GM18867 (cell line): ENCODE results near the gene MBLAC2.

Experiments used
- ATAC-seq: cut with Tn5 transposase; IDR thresholded peaks from one replicate; pipeline ENCODE4 v1.9.1; 2021; ENCODE audit warnings: mild to moderate bottlenecking, moderate library complexity; ENCODE audit not compliant: unreplicated experiment

MBLAC2 gene

GRCh38 chr5:90474235-90475107, at the start of gene MBLAC2, which contains the start of gene POLR3G:
Gene MBLAC2, minus strand, starts transcription at chr5:90474771. Its CDS starts 479 bp downstream, at chr5:90474292.
Gene POLR3G, plus strand, starts transcription at chr5:90474864. Its CDS starts 10,704 bp downstream, at chr5:90485568.
- ATAC-seq, result peak; percentile 89

- no peak for ATAC-seq
Observed at GRCh38 chr5:90519081-90519480, 44.5 kb upstream of the MBLAC2 start.

GRCh38 chr5:90518661-90519060, 44.1 kb upstream of the MBLAC2 start:
- ATAC-seq, result no peak

DNA sequence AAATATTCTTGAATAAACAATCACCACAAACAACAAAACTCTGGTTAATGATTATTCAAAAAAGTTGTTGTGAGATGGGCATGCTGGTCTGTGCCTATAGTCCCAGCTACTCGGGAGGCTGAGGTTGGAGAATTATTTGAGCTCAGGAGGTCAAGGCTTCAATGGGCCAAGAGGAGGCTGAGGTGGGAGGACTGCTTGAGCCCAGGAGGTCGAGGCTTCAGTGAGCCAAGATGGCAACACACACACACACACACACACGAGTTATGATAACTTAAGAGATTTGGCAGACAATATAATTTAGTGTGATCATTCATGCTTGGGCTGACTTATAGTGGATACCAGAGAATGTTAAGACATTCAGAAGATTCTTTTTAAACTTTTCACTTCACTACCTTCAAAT, 39.9 kb upstream of the MBLAC2 start:
- ATAC-seq, result no peak

- ATAC-seq, result no peak
Observed at GRCh38 chr5:90510438-90510837, 35.9 kb upstream of the MBLAC2 start.

DNA sequence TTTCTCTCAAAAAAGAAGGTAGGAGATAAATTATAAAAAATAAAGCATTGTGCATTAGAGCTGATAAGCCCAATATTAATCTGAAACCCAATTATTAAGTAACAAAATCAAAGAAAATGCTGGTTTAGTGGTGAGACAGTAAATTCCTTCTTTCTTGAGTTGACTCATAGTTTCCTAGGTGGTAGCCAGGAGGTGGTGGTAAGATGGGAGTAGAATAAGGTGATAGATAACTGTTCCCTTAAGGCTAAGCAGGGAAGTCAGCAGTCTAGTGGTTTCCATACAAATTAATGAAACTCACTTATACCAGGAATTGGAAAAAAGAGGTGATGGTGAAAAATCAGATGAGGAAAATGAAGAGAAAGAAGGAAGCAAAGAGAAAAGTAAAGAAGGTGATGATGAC, 31.6 kb upstream of the MBLAC2 start:
- ATAC-seq, result no peak

- no peak for ATAC-seq
Observed at GRCh38 chr5:90504743-90505142, 30.2 kb upstream of the MBLAC2 start.

DNA sequence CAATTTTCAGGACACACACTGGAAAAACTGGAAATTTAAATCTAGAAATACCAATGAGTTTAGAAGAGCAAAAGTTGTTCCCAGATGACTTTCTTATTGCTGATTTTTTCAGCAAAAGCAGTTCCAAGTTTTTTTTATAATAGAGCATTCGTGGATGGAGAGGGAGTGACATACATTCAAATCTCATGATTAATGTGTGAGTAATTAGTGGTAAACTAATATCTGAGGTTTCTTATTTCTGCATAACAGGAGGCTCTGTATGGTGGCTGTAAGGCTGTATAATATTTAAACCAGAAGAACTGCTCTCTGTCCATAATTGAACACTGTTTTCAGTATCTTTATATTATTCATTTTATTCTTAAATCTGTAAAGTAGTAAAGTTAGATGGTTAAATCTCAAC, 29.0 kb upstream of the MBLAC2 start:
- ATAC-seq, result no peak

- ATAC-seq, result no peak
Observed at GRCh38 chr5:90495146-90495545, 20.6 kb upstream of the MBLAC2 start.

DNA sequence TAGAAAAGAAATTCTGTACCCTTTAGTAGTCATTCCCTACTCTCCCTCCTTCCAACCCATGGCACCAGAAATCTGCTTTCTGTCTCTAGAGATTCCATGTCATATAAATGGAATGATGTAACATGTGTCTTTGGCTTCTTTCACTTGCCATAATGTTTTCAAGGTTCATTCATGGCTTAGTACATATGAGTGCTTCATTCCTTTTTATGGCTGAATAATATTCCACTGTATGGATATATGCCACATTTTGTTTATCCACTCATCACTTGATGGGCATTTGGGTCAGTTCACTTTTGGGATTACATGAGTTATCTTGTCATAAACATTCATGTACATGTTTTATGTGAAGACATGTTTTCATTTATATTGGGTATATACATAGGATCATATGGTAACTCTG, 19.5 kb upstream of the MBLAC2 start:
- no peak for ATAC-seq

DNA sequence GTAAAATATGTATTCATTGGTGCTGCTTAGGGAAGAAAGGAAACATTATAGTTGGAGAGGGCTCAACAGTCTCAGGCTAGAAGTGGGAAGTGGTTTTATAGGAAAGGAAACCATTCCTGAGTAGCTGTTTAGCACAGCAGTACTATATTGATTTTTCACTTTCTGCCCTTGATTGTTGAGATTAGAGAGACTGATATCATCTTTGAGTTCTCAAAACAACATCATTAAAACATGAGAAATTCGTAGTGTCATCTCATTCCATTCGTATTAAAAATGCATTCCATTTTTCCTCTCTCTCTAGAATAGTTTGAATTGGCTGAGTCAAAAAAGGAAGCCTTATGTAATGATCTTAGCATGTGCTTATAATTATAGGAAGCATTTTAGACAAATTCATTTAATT, 14.2 kb upstream of the MBLAC2 start:
- ATAC-seq, result no peak

- no peak for ATAC-seq
Observed at GRCh38 chr5:90484540-90484939, 10.0 kb upstream of the MBLAC2 start.

DNA sequence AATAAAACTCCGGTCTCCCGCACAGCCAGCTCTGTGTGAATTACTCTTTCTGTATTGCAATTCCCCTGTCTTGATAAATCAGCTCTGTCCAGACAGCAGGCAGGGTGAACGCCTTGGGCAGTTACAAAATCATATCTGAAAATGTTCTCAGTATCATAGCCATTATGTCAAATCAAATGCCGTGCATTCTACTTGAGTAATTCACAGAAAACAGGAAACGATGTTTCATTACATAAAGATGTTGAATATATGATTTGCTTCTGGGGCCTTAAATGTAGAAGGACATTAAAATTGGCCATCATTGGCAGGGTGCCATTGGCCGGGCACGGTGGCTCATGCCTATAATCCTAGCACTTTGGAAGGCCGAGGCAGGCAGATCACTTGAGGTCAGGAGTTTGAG, 8.6 kb upstream of the MBLAC2 start:
- ATAC-seq, result no peak

- no peak for ATAC-seq
Observed at GRCh38 chr5:90480699-90481098, 6.1 kb upstream of the MBLAC2 start.

DNA sequence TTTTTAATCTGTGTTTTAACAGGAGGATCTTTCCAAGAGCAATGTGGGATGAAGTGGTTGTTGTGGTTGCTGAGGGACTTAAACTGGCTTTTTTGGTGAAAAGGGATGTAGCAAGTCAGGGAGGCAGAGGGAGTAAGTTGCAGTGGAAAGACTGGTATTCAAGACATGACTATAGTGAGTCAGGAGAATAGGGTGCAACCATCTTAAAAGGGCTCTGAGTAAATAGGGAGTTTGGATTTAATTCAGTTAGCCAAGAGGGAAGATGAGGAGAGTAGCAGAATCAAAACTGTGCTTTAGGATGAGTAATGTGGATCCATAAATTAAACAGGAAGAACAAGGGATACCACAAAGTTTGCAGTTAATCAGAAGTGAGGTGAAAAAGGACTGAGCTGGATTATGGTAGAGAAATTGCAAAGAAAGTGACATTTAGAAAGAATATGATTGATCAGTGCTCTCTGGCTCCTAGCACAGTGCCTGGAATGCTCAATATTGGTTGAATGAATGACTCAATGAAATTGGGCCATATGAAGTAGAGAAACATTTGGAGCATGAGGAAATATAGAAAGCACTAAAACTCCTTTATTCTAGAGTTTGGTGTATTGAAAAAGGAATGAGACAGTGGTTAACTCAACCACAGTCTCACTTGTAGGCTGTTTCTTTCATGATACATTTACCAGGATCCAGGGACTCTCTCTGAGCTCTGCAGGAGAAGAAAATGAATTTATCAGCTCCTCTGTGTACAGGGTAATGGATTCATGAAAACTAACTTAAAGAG, 5.2 kb upstream of the MBLAC2 start:
- ATAC-seq, result no peak

DNA sequence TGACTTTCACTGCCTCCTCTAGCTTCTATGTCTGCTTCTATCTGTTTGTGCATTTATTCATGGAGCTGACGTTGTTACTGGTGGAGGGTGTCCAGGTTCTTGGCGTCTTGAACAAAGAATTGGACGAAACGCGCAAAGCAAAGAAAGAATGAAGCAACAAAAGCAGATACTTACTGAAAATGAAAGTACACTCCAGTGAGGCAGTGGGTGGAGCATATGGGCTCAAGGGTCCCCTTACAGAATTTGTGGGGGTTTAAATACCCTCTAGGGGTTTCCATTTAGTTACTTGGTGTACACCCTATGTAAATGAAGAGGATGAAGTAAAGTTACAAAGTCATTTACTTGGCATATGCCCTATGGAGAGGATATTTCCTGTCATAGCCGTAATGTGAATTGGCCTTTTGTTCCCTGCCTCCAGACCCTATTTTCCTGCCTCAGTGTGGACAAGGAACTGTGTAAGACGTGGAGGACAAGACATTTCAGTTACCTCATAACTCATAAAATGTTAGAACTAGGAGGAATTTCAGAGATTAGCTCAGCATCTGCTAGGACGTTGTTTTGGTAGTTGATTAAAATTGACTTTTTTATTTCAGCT, 3.1 kb upstream of the MBLAC2 start:
- no peak for ATAC-seq

- no peak for ATAC-seq
Observed at GRCh38 chr5:90477073-90477472, 2.5 kb upstream of the MBLAC2 start.

- no peak for ATAC-seq
Observed at GRCh38 chr5:90476391-90476790, 1.8 kb upstream of the MBLAC2 start.

GRCh38 chr5:90475436-90475980, 937 bp upstream of the MBLAC2 start:
- ATAC-seq, result no peak

DNA sequence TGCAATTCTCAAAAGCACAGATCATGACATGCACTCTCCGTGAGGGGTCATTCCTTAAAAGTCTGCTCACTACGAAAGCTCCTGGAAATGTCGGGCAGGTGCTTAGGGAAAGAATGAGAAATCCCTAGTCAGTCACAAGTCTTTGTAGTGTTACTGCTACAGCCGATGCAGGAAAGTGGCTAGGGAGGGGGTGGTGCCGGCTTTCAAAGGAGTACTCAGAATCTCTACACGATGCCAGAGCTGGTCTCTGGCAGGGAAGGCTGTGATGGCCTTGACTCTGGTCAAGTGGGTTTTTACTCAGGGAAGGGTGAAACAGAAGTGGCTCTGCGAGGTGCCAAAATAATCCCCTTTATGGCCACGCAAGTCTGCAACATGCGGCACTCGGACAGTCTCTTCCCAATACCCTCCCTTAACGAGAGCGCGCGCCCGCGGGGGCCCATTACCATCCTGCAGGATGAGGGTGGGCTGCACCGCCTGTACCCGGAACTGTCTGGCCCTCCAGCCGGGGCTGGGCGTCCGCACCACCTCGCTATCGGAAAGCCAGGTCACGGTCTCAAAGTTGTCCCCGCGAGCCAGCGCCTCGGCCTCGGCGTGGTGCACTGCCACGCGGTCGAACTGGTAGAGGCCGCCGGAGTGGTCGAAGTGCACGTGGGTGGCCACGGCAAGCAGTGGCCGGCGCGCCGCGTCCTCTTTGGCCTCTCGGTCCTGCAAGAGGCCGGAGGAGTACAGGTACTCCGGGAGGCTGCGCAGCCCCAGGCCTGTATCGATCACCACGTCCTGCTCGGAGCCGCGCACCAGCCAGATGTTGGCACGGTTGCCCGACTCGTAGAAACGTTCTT, 956 bp downstream of the MBLAC2 start:
- ATAC-seq, result peak; percentile 16
